8988T (cell line): ENCODE results near the gene LRP3.
"Not testable (repeated sequence)": the region's sequence is repeated elsewhere in the genome, so short reads cannot be mapped to it uniquely, and the experiment has no call there.

Experiments used
- DNase-seq: peaks from one replicate; pipeline ENCODE4 v3.0.0; 2011

Gene LRP3

DNA sequence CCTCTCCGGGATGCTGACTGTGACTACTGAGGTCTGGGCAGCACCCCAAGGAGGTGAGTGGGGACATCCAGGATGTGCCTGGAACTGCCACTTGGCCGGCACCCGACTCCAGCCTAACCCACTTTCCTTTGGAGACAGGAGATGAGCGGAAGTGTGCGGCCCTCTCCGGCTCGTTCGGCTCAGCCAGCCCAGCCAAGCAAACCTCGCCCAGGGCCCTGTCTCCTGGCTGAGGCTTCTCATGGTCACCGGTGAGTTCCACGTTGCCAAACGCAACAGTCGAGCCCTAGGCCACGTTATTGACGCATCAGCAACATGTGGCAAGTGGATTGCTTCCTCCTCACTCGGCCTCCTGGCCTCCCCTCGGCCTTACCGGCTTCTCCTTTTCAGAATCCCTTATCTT is 26.0 kb downstream of the LRP3 start:
- DNase-seq = no peak

DNA sequence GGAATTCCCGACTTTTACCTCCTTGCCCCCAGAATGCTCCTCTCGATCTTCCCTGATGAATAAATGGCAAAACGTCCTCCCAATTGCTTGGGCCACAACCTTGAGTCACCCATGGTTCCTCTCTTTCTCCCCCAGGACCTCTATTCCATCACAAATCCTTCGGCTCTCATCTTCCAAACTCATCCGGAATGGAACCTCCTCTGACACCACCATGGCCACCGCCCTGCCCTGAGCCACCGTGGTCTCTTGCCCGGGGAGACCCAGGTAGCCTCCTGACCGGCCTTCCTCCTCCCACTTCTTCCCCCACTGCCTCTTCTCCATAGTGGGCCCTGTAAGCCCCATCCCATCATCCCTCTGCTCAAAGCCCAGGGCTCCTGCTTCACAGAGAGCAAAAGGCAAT is 26.6 kb downstream of the LRP3 start:
- DNase-seq = no peak

DNA sequence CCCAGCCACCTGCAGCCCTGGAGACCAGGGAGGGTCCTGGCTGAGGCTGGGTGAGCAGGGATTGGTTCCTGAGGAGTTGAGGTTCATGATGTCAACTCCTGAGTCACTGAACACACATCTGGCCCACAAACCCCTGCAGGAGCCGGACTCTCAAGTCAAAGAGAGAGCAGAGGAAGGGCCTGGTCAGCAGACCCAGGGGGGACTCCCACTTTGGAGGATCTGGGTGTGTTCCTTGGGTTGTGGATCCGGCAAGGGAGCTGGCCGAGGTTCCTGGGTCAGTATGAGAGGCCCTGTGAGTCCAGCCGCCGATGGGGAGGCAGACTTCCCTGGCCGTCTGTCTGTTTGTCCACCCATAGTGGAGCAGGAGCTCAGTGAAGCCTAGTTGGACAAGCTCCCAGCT is 27.5 kb downstream of the LRP3 start:
- no peak for DNase-seq

DNA sequence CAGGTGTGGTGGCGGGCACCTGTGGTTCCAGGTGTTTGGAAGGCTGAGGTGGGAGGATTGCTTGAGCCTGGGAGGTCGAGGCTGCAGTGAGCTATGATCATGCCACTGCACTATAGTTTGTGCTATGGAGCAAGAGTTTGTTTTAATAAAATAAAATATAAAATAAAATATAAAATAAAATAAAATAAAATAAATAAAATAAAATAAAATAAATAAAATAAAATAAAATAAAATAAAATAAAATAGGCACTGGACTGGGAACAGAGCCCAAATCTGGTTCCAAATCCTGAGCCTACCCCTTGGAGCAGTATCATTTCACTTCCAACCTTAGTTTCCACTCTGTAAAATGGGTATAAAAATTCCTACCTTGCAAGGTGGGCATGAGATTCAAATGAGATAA is 28.1 kb downstream of the LRP3 start:
- DNase-seq = not testable (repeated sequence)

DNA sequence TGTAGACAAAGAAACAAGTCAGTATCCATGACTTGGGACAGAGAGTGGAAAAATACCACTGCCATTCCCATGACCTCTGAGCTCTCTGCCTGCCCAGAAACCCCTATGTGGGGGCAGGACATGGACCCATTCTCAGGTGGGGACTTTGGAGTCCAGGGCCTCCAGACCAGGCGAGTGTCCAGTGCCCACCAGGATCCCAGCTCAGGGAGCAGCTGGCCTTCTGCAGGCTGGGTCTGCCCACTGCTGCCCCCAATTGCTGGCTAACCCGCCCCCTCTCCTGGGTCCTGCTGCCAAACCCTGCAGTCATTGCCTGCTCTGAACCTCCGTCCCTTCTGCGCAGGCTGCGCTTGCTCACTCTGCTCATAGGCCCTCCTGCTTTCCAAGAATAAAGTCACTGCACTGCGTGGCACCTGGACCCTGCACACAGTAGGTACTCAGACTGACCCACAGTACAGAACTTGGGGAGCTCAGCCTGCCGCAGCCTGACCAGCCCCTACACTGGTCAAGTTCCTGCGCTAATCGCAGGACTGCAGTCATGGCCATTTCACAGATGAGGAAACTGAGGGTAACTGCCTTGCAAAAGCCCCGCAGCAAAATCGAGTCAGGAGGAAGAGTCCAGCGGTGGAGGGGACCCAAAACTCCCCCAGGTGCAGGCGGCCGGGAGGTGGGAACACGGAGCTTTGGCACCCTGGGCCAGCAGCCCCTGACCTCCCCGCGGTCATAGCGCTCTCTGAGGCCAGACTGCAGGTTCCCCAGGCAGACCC is 30.7 kb downstream of the LRP3 start:
- no peak for DNase-seq

DNA sequence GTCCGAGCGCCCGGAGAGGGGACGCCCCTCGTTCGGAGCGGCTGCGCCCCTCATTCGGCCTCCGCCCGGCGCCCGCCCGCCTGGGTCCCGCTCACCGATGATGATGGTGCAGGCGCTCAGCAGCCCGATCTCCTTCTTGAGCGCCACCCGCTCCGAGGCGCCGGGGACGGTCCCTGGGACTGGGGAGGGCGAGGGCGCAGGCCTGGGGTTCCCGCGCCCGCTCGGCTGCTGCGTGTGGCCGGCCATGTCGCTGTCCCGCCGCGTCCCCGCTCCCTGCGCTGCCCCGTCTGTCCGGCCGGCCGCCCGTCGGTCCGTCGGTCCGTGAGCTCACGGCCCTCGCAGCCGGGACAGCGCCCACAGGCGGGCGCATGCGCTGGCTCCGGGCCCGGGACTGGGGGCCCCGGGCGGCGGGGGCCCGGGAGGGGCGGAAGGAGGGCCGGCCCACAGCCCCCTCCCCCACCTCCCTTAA is 31.4 kb downstream of the LRP3 start, which contains the start of gene SLC7A10:
TSS of gene SLC7A10 (minus strand) at position 393 of the 469 bp plus-strand sequence. CDS start at position 246, 147 bp downstream.
- DNase-seq = no peak

DNA sequence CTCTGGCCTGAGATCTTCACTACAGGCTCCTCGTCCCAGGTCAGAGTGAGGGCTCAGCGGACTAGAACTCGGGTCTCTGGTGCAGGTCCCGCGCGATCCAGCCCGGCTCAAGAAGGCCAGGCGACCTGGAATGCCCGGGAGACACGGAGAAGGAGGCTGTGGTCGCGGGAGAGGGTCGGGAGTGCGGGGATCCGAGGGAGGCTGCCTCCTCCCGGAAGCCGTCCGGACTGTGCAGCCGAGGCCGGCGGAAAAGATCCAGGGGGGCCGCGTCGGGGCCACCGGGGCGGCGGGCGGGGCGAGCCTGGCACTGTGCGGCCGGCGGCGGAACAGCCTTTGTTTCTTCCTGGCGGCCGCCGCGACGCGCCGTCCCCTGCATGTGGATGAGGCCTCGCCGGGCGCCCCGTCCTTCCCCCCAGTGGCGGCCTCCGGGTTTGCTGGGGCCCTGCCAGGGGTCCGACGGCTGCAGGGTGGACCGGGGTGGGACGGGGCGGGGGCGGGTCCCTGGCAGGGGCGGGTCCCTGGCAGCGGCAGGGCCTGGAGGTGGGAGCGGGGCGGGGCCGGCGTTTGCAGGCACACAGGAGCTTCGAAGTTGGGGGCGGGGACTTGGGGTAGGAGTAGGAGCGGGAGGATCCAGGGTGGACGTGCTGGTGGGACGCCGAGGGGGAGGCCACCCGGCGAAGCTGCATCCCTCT is 32.6 kb downstream of the LRP3 start:
- no peak for DNase-seq

DNA sequence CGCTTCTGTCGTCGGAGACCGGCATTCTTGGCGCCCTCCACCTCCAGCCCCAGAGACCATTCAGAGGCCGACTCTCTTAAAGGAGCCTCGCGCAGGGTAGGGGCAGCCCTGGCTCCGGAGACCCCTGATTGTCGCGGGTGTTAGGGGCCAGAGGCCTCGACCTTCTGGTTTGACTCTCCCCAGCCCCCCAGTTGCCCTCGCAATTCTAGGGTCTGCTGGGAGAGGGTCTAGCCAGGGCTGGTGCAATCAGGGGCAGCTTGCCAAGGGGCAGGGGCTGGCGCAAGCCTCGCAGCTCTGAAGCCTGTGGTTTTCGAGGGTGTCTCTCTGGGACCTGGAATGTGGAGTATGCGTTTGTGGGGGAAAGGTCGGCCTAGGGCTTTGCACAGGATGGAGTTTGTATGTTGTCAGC is 33.1 kb downstream of the LRP3 start:
- DNase-seq = no peak

DNA sequence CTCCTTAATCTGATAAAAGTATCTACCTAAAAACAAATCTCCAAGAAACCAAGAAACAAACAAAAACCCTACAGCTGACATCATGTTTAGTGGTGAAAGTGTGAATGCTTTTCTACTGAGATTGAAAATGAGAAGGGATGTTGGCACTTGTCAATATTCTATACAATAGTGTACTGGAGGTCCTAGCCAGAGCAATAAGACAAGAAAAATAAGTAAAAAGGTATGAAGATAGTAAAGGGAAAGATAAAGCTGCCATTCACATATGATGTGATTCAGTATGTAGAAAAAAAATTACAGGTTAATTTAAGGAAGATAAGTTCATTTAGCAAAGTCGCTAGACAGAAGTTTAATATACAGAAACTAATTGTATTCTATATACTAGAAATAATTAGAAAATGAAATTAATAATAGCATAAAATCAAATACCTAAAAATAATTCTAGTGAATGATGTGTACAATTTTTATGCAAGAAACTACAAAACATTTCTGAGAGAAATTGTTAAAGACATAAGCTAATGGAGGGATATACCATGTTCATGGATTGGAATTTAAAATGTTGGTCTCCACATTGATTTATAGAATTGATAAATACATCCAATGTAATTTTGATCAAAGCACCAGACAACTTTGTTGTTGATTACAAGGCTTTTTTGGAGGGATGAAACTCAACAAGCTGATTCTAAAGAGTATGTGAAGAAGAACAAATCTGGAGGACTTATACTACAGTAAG is 33.9 kb downstream of the LRP3 start:
- no peak for DNase-seq

DNA sequence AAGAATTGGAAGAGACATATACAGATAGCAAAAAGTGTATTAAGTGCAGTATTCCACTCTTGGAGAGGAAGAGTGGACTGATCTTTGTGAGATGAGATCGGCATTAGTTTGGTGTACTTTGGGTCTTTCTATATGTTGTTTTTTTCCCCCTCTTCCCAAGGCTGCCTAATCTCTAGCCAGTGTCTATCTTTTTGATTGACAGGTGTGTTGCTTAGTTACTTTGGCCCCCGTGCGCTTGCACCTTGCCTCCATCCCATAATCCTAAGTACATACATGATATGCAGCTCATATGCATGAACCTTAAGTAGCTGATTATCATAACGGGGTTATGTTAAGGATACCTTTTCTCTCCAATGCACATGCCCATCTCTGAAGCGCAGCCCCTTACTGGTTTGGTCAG is 35.8 kb downstream of the LRP3 start:
- DNase-seq = no peak

DNA sequence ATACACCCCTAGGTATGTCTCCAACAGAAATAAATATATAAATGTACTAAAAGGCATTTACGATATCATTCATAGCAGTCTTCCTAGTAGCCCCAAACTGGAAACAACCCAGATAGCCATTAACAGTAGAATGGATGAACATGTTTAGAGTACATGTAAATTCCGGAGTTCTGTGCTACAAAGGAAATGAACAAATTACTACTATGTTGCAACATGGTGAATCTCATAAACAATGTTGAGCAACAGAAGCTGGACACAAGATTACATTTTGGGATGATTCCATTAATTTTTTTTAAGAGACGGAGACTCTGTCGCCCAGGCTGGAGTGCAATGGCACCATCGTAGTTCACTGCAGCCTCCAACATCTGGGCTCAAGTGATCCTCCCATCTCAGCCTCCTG is 37.4 kb downstream of the LRP3 start:
- DNase-seq = no peak

DNA sequence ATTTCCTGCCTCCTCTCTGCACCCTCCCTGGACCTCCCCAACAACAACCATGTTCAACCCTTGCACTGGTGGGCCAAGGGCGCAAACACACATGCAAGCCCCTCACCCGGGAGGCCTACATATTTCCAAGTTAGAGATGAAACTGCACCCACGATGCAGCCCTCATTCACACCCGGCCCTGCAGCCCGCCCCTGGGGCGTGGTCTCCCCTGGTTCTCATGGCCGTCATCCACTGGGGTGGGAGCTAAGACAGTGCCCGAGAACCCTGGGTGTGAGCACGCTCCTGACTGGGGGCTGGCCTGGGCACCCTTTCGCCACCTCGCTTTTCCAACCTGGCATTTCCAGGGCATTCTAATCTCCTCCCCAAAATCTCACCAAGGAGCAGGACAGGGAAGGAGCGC is 38.5 kb downstream of the LRP3 start:
- no peak for DNase-seq

DNA sequence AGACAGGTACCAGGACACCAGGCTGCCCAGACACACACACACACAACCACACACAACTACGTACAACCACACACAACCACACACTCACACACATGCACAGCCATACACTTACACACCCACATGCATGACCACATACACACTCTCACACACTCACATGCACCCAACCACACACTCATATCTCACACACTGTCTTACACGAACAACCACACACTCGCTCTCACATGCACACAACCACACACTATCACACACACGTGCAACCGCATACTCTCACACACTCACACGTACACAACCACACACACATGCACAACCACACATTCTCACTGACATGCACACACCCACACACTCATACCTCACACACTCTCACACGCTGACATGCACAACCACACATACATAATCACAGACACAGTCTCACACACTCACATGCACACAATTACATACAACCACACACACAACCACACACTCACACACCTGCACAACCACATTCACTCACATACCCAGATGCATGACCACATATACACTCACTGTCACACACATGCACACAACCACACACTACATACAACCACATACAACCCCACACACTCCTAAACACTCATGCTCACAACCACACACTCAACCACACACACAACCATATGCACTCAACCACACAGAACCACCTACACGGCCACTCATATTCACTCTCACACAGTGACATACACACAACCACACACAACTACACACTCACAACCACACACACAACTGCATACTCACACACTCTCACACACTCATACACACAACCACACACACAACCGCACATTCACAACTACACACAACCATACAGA is 39.1 kb downstream of the LRP3 start:
- DNase-seq = no peak

DNA sequence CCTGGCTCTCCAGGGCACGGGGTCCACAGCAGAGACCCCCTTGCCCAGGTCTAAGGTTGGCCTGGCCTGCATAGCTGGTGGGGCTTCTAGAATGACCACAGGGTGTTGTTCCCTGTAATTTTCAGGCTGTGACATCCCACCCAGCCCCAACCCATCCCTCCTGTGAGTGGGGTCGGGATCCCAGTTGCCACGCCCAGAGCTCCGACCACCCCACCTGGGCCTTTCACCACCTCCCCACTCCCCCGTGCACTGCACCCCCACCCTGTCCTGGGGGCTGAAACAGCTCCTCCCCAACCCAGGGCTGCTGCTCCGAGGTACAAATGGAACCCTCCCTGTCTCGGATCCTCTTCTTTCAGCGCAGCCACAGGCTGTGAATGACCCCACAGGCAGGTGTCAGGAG is 40.0 kb downstream of the LRP3 start:
- DNase-seq = no peak

DNA sequence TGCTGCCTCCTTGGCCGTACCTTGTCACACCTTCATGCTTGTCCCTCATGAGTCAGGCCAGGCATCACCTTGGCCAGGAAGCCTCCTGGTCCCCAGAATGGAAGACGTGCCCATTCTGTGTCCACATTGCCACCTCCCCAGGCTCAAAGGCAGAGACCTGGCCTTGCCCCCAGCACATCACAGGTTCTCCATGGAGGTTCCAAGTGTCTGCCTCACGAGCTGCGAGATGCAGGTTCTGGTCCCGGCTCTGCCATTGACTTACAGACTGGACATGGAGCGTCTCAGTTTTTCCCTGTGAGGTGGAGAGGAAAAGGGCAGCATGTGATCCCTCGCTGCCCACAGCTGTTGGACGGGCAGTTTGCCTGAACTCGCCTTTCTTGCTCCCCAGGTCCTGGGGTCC is 40.6 kb downstream of the LRP3 start:
- DNase-seq = no peak

DNA sequence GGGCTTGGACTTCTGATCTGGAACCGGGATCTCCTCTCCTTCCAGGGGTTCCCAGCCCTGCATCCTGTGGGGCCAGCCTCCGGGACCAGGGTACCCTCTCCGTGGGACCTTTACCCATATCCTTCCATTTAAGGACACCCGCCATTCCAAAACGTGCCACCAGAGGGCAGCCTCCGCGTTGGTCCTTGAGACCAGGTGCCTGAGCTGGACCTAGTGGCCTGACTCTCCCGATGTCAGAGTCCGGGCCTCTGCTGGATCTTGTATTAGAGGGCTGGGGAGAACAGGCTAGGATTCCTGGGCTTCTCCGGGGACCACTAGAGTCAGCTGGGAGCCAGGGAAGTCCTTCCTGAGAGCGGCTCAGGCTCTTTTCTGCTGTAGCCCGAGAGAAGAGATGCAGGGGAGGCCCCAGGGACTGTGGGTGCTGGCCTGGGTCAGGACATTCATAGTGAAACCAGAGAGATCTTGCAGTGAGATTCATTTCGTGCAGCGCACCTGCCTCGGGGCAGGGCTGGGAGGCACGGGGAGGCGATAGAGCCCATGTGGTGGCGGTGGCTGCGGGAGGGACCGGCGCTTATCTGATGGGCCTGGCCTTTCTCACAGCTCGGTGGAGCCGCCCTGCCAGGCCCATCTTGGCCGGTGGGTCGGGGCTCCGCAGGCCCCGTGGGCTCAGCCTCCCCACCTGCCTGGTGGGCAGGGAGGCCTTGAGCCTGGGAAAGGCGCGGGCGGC is 41.3 kb downstream of the LRP3 start:
- DNase-seq = peak; percentile 94

DNA sequence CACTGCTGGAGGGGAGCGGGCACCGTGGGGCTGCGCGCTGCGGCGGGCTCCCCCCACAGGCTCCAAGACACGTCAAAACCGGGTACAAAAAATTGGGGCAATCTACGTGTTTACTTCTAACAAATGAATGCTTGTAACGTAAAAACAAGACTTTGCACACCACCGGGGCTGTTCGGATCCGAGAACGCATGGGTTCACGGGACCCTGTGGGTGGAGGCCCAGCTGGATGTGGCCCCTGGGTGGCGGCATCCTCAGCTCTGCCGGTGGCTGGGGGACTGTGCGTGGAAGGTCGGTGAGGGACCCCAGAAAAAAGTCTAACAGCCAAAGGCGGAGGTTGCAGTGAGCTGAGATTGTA is 41.8 kb downstream of the LRP3 start:
- no peak for DNase-seq

DNA sequence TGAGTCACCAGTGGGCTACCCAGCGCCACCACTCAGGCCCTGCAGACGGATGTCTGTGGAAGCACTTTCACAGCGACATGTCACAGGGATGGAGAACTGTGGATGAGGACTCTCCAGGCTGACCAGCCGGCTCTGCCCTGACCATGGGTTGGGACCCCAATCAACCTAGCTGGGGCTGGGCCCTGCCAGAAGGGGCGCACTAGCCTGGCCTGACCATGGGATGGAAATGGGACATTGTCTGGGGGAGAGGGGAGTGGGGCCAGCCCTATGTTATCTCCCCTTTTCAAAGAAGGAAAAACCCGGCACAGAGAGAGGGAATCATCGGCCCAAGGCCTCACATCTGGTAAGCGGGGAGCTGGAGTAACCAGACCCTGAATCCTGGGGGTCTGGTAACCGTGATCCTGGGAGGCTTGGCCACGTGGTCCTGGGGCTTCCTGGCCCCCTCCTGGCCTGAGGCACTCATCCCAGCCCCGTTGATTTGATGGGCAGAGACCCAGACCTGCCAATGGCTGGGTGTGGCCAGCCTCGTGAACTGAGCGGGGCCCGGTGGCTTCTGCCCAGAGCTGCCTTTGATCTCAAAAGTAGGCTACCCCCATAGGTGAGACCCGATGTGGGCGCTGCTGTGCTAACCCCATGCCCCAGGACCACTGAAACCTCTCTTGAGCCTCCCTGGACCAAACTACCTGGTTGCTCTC is 42.7 kb downstream of the LRP3 start:
- no peak for DNase-seq

DNA sequence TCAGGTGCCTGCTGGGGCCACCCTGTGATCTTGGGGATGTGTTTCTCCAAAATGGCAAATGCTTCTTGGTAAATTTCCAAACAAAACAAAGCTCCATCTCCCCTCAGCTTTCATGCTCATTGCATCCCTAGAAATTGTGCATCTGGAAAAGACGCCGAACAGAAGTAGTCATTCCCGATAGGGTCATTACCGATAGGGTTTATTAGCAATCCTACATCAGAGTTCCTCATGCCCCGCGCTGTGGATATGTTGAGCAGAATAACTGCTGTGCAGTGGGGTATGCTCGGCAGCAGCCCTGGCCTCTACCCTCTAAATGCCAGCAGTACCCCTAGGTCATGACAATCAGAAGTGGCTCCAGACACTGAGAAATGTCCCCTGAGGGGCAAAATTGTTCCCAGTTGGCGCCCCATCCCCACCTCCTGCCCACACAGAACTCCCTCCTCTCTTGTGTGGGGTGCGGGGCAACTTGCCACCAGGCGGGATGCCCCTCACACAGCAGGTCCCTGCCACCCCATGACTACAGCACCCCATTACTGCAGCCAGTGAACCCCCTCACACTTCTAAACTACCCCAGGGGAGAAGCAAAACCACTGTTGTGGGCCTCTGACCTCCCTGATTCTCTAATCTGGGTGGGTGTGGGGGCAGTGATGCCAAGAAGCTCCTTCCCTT is 44.5 kb downstream of the LRP3 start:
- no peak for DNase-seq

DNA sequence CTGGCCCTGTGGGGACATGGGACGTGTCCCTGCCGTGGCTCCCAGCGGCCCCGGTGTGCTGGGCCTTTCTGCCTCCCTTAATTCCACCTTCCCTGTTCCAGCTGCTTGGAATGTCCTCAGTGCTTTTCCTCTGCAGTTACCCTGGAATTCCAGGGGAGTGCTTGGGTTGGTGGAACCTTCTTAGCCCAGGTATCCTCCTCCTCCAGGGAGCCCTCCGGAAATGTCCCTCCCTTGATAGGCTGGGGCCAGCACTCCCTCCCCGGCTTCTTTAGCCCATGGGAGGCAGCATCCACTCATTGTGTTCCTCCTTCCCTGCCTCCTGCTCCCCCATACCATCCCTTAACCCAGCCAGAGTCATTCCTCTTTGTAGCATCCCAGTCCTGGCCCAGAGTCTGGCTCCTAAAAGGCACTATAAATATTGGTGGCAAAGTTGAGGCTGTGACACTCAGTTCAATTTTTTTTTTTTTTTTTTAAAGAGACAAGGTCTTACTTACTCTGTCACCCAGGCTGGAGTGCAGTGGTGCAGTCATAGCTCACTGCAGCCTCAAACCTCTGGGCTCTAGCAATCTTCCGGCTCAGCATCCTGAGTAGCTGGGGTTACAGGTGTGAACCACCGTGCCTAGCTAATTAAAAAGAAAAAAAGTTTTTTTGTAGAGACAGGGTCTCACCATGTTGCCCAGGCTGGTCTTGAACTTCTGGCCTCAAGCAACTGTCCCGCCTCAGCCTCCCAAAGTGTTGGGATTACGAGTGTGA is 45.3 kb downstream of the LRP3 start:
- no peak for DNase-seq
